CD14-positive monocyte (primary cell): ENCODE data around the gene ABHD4. TPM values are rescaled to one million over a fixed set of nuclear protein-coding genes. Genes with fewer than 3 reads are reported as not detected.

ENCODE experiments used
- DNase-seq, 3 donors: peaks; one replicate each; pipeline ENCODE4 v3.0.0-alpha.2; 2011 to 2022
- H2AFZ ChIP-seq: 2 replicates; pipeline ENCODE4 v1.6.0; 2012; ENCODE audit warnings: mild to moderate bottlenecking, low read depth, low read length, inconsistent platforms; ENCODE audit not compliant: insufficient read depth, poor library complexity, severe bottlenecking
- H3K27ac ChIP-seq, 2 donors: 1 replicate in 1 of 2; 2 replicates in 1 of 2; pipeline ENCODE4 v1.5.1; 2012 to 2013; ENCODE audit warnings: low read length in 2 of 2, control low read depth in 1 of 2, inconsistent platforms in 1 of 2, low read depth in 1 of 2, mild to moderate bottlenecking in 1 of 2
- H3K27me3 ChIP-seq, 2 donors: one replicate each; pipeline versions ENCODE4 v1.6.0 to v1.6.1; 2011 to 2013; ENCODE audit warnings: low read length in 2 of 2; ENCODE audit not compliant: control insufficient read depth in 2 of 2, insufficient read depth in 2 of 2
- H3K36me3 ChIP-seq, 2 donors: replicated peaks in 1 of 2; 1 replicate in 1 of 2; 2 replicates in 1 of 2; pipeline versions ENCODE4 v1.5.1 to v1.6.1; 2012 to 2013; ENCODE audit warnings: low read length in 2 of 2, control low read depth in 1 of 2, inconsistent platforms in 1 of 2, mild to moderate bottlenecking in 1 of 2; ENCODE audit not compliant: insufficient read depth in 2 of 2, control insufficient read depth in 1 of 2
- H3K4me1 ChIP-seq, 2 donors: 1 replicate in 1 of 2; 2 replicates in 1 of 2; pipeline versions ENCODE4 v1.5.1 to v1.6.1; 2012 to 2013; ENCODE audit warnings: low read length in 2 of 2, control low read depth in 1 of 2, inconsistent platforms in 1 of 2, mild to moderate bottlenecking in 1 of 2, moderate library complexity in 1 of 2; ENCODE audit not compliant: insufficient read depth in 2 of 2, control insufficient read depth in 1 of 2
- H3K4me2 ChIP-seq: replicated peaks from 2 replicates; pipeline ENCODE3; 2012; ENCODE audit warnings: low read length, moderate library complexity, mild to moderate bottlenecking; ENCODE audit not compliant: poor library complexity, severe bottlenecking; ENCODE audit errors: extremely low read depth
- H3K4me3 ChIP-seq, 3 experiments: fragments of 200-600 bp in 1 of 3; sonication (generic) in 1 of 3; replicated peaks in 1 of 3; 1 replicate in 2 of 3; 2 replicates in 1 of 3; pipeline ENCODE4 v1.5.1; 2011 to 2013; ENCODE audit warnings: low read length in 3 of 3, mild to moderate bottlenecking in 3 of 3, control low read depth in 2 of 3, low read depth in 2 of 3, inconsistent platforms in 1 of 3, moderate library complexity in 1 of 3
- H3K79me2 ChIP-seq: 2 replicates; pipeline ENCODE4 v1.6.0; 2012; ENCODE audit warnings: mild to moderate bottlenecking, control low read depth, inconsistent platforms, low read length, moderate library complexity; ENCODE audit not compliant: insufficient read depth
- H3K9ac ChIP-seq: 2 replicates; pipeline ENCODE4 v1.6.0; 2017; ENCODE audit warnings: low read length, mild to moderate bottlenecking; ENCODE audit not compliant: insufficient read depth, poor library complexity, severe bottlenecking
- H3K9me3 ChIP-seq, 2 donors: replicated peaks in 1 of 2; 1 replicate in 1 of 2; 2 replicates in 1 of 2; pipeline versions ENCODE4 v1.5.1 to v1.6.1; 2012 to 2013; ENCODE audit warnings: low read length in 2 of 2, control low read depth in 1 of 2; ENCODE audit not compliant: control insufficient read depth in 1 of 2, insufficient read depth in 1 of 2
- H4K20me1 ChIP-seq: 2 replicates; pipeline ENCODE4 v1.6.0; 2012; ENCODE audit warnings: mild to moderate bottlenecking, low read length, control low read depth, moderate library complexity; ENCODE audit not compliant: insufficient read depth
- H3K27ac Mint-ChIP-seq, 7 donors: one replicate each; pipeline ENCODE4 v1.8.0; 2020; ENCODE audit warnings: mild to moderate bottlenecking in 7 of 7, mixed read lengths in 7 of 7, moderate library complexity in 6 of 7, inconsistent platforms in 2 of 7
- H3K27me3 Mint-ChIP-seq, 3 donors: one replicate each; pipeline ENCODE4 v1.8.0; 2021 to 2022; ENCODE audit warnings: low read depth in 3 of 3, mild to moderate bottlenecking in 3 of 3, mixed read lengths in 3 of 3, moderate library complexity in 3 of 3, inconsistent platforms in 1 of 3
- H3K36me3 Mint-ChIP-seq, 2 donors: one replicate each; pipeline ENCODE4 v1.8.0; 2020; ENCODE audit warnings: mixed read lengths in 2 of 2, inconsistent platforms in 1 of 2, mild to moderate bottlenecking in 1 of 2
- H3K4me1 Mint-ChIP-seq: one replicate; pipeline ENCODE4 v1.8.0; 2020; ENCODE audit warnings: mild to moderate bottlenecking, mixed read lengths
- H3K4me3 Mint-ChIP-seq, 2 donors: one replicate each; pipeline ENCODE4 v1.8.0; 2020; ENCODE audit warnings: mild to moderate bottlenecking in 2 of 2, mixed read lengths in 2 of 2, moderate library complexity in 1 of 2
- H3K9me3 Mint-ChIP-seq, 7 donors: one replicate each; pipeline ENCODE4 v1.8.0; 2020 to 2022; ENCODE audit warnings: mixed read lengths in 7 of 7, mild to moderate bottlenecking in 6 of 7, moderate library complexity in 6 of 7, inconsistent platforms in 2 of 7
- WGBS: methylation state at CpG from one replicate; pipeline ENCODE4 v1.1.5; 2013; ENCODE audit warnings: missing lambda C conversion rate; ENCODE audit not compliant: insufficient coverage; 5-methylcytosine and 5-hydroxymethylcytosine counted together
- intact Hi-C, 2 donors: fragments of 100-400 bp; cut with micrococcal nuclease; formaldehyde crosslinking; loops; one replicate each; pipeline versions ENCODE4 v1.15.0 to v1.15.1; 2023
- polyA plus RNA-seq, 3 donors: library from polyadenylated mRNA; depleted of rRNA in 1 of 3; unstranded in 2 of 3; stranded (reverse) in 1 of 3; fragments of 300-500 nt in 2 of 3; fragments of >200 nt in 1 of 3; fragmentation: Illumina TruSeq in 2 of 3; gene quantifications; 1 replicate in 2 of 3; 2 replicates in 1 of 3; pipeline ENCODE4 v1.2.3, GENCODE V29; 2012 to 2021
- TF ChIP-seq, protein P1 (sequence below): fragments of 200-600 bp; IDR thresholded peaks from one replicate; pipeline ENCODE4 v1.8.0; 2022; ENCODE audit warnings: antibody characterized with exemption, mild to moderate bottlenecking

The ABHD4 gene
- polyA plus RNA-seq, 3 donors: 9.4 to 13.4 (median 12.5) TPM

GRCh38 chr14:22626590-22626989 is 28.5 kb downstream of the ABHD4 start:
- intact Hi-C loops: no loop called here
- Mint-ChIP-seq H3K36me3 (peaks cover 0 to under 1% of the 10 kb centered on the region in 2 donors), H3K27me3 (peaks cover 4 to 9% (median 6%) of the 10 kb centered on the region in 3 donors), H3K4me1 (peaks cover 8% of the 10 kb centered on the region), H3K4me3 (no peak overlapping the region), H3K9me3 (peaks cover 7 to 20% (median 15%) of the 10 kb centered on the region in 7 donors), H3K27ac (no peak overlapping the region)
- Histone ChIP-seq H4K20me1 (no peaks in the 10 kb centered on the region), H3K4me2 (no peak overlapping the region), H2AFZ (no peak overlapping the region), H3K9ac (no peak overlapping the region), H3K79me2 (no peaks in the 10 kb centered on the region), H3K27ac (no peak overlapping the region), H3K27me3 (peaks cover 0 to 2% of the 10 kb centered on the region in 2 donors), H3K4me1 (no peaks in the 10 kb centered on the region), H3K9me3 (peaks cover 0 to 3% of the 10 kb centered on the region in 2 donors), H3K4me3 (no peak overlapping the region), H3K36me3 (no peaks in the 10 kb centered on the region)
- WGBS: 98% methylated on average over 5 of the region's 6 CpGs
- TF ChIP-seq, protein P1, sequence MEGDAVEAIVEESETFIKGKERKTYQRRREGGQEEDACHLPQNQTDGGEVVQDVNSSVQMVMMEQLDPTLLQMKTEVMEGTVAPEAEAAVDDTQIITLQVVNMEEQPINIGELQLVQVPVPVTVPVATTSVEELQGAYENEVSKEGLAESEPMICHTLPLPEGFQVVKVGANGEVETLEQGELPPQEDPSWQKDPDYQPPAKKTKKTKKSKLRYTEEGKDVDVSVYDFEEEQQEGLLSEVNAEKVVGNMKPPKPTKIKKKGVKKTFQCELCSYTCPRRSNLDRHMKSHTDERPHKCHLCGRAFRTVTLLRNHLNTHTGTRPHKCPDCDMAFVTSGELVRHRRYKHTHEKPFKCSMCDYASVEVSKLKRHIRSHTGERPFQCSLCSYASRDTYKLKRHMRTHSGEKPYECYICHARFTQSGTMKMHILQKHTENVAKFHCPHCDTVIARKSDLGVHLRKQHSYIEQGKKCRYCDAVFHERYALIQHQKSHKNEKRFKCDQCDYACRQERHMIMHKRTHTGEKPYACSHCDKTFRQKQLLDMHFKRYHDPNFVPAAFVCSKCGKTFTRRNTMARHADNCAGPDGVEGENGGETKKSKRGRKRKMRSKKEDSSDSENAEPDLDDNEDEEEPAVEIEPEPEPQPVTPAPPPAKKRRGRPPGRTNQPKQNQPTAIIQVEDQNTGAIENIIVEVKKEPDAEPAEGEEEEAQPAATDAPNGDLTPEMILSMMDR: no peak
- DNase-seq: no peak

GRCh38 chr14:22627506-22628263 is 29.6 kb downstream of the ABHD4 start:
- no peak for DNase-seq
- intact Hi-C loops: no loop called here
- Histone ChIP-seq H3K9me3 (peaks cover 0 to 3% of the 10 kb centered on the region in 2 donors), H3K27me3 (peaks cover 0 to 2% of the 10 kb centered on the region in 2 donors), H2AFZ (no peak overlapping the region), H3K36me3 (no peaks in the 10 kb centered on the region), H3K4me3 (no peak overlapping the region), H3K9ac (no peak overlapping the region), H3K4me2 (no peak overlapping the region), H3K4me1 (no peaks in the 10 kb centered on the region), H3K79me2 (no peaks in the 10 kb centered on the region), H3K27ac (no peak overlapping the region), H4K20me1 (no peaks in the 10 kb centered on the region)
- H3K36me3 Mint-ChIP-seq: no peaks in the 10 kb centered on the region
- H3K27me3 Mint-ChIP-seq: peaks cover 6 to 9% (median 7%) of the 10 kb centered on the region in 3 donors
- TF ChIP-seq, protein P1: no peak
- H3K4me1 Mint-ChIP-seq: peaks cover 8% of the 10 kb centered on the region
- H3K4me3 Mint-ChIP-seq: no peak overlapping the region
- H3K27ac Mint-ChIP-seq: no peak overlapping the region
- WGBS: 92% methylated on average over 5 of the region's 7 CpGs
- peaks cover 7 to 23% (median 17%) of the 10 kb centered on the region in 7 donors for H3K9me3 Mint-ChIP-seq
